Hair follicle dermal papilla cell (primary cell): ENCODE measurements around the gene PADI3. TPM values are rescaled to one million over a fixed set of nuclear protein-coding genes. Genes with fewer than 3 reads are reported as not detected.

Experiments
- small RNA-seq: library from RNA; depleted of rRNA; stranded (forward); fragments of <200 nt; gene quantifications from one replicate; pipeline ENCODE3, GENCODE V24; 2012
- total RNA-seq: library from RNA; depleted of rRNA; stranded (reverse); fragments of >200 nt; gene quantifications from 2 replicates; pipeline ENCODE4 v1.2.3, GENCODE V29; 2012

Gene PADI3
- total RNA-seq, result 0.12 TPM in 1 of 2 replicates, not detected in the other

DNA sequence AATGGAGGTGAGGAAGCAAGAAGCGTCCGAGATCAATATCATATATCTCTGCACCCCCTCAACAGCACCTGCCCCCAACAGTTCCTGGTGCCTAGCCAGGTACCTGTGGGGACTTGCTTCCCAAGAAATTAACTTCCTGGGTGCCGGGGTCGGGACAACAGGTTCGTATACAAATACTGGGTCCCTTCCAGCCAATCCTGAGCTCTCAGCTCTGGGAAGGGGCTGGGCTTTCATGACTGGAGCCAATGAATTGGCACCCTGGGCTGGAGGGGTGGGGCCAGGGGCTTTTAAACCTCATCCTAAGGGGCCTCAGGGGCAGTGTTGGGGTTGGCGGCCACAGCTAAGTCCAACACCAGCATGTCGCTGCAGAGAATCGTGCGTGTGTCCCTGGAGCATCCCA, at the start of gene PADI3:
Gene PADI3 (plus strand): TSS at position 318 of the 400 bp plus-strand sequence. CDS start 40 bp downstream, at position 358.

DNA sequence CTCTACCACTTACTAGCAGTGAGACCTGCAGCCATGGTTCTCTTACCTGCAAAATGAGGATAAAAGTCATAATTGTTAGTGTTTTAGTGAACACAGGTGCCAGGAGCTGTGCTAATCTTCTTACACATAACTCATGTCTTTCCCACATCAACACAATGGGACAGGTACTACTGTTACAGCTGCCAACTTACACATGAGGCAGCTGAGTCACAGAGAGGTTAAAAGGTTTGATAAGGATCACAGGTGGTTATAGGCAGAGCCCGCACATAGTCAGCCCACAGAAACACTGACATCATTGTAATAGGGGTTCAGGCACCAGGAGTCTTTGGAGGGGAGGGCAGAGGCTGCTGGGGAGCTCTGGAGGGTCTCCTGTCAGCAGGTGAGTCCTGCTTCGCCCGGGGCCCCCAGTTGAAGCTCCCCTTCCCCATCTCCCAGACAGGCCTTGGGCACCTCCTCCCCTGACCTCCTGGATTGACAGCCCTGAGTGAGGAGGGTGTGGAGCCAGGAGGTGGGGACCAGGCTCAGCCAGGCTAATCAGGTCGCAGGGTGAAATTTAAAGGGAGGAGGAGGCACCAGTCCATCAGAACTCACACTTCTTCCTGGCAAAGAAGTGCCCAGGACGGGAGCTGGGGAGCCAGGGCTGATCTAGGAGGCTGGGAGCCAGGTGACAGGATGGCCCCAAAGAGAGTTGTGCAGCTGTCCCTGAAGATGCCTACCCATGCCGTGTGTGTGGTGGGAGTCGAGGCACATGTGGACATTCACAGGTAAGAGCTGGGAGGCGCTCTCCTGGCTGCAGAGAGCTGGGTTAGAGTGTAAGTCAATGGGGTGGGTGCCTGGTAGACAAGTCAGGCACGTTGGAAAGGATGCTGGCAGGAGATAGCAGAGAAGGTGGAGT, 44.1 kb upstream of the PADI3 start, which contains the start of gene PADI1:
Gene PADI1 (plus strand): TSS at position 583 of the 895 bp plus-strand sequence. CDS start 90 bp downstream, at position 673.

DNA sequence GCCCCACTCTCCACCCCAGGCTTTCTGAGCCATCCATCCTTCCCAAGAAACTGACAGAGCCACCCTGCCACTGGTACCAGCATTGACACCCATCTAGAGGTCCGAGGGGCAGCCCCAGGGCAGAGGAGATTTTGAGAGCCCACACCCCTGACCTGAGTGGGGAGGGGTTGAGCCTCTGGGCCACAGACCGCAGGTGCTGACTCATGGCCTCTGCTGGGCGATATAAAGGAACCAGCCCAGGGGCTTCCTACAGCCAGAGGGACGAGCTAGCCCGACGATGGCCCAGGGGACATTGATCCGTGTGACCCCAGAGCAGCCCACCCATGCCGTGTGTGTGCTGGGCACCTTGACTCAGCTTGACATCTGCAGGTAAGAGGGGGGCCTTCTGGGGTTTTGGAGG, 59.0 kb downstream of the PADI3 start, which contains the start of gene PADI4:
Gene PADI4 (plus strand): TSS at position 252 of the 400 bp plus-strand sequence. CDS start 26 bp downstream, at position 278.

Small RNAs within 50 kb of the gene (small RNA-seq; reads per million reads assigned to genes)
- not detected for gene MIR3972

Other genes with a start within 250 kb of the PADI3 start
- gene ATP13A2, start 237.2 kb upstream of the PADI3 start, total RNA-seq, result 19.6 and 28.2 TPM in 2 replicates
- 55.7 and 71.8 TPM in 2 replicates for gene SDHB, start 195.1 kb upstream of the PADI3 start, total RNA-seq
- gene PADI2, start 129.6 kb upstream of the PADI3 start, total RNA-seq, result 0.32 and 1.2 TPM in 2 replicates
- gene PADI1, start 44.0 kb upstream of the PADI3 start, total RNA-seq, result under 0.01 and 0.12 TPM in 2 replicates
- not detected in 2 replicates for gene PADI4, start 59.1 kb downstream of the PADI3 start, total RNA-seq
- not detected in 2 replicates for gene PADI6, start 123.1 kb downstream of the PADI3 start, total RNA-seq
- 41.7 and 54.5 TPM in 2 replicates for gene RCC2, start 190.6 kb downstream of the PADI3 start, total RNA-seq